Measurements from ENCODE around the gene WDR62. TPM values are rescaled to one million over a fixed set of nuclear protein-coding genes. Genes with fewer than 3 reads are reported as not detected.

WDR62 gene
- polyA plus RNA-seq, 1 donor from 2014 or later = 0.35 TPM

GRCh38 chr19:36046443-36047050 is 8.2 kb upstream of the WDR62 start:
- Histone ChIP-seq H3K9ac (ENCODE audit: low read length) (no peak overlapping the region), H3K9me3 (ENCODE audit: low read length) (no peaks in the 10 kb centered on the region), H3K27me3 (ENCODE audit: insufficient read depth, low read depth, low read length) (no peaks in the 10 kb centered on the region), H3K27ac (ENCODE audit: low read length) (no peak overlapping the region), H3F3A (ENCODE audit: insufficient read depth, low read length, poor library complexity, severe bottlenecking) (no peaks in the 10 kb centered on the region), H4K20me1 (ENCODE audit: insufficient read depth) (no peaks in the 10 kb centered on the region), H3K4me3 (ENCODE audit: low read length) (no peak overlapping the region), H3K4me2 (ENCODE audit: low read length) (no peak overlapping the region), H2AFZ (ENCODE audit: low read depth, low read length) (no peak overlapping the region), H3K36me3 (ENCODE audit: insufficient read depth, low read length) (no peaks in the 10 kb centered on the region), H3K9me2 (ENCODE audit: insufficient read depth, low read length) (no peaks in the 10 kb centered on the region), H3K79me2 (replicated peaks; ENCODE audit: insufficient read depth, low read length) (no peaks in the 10 kb centered on the region)
- TF ChIP-seq MXI1 (conservative IDR thresholded peaks at IDR 0.05; ENCODE audit: poor library complexity, severe bottlenecking) (no peak), TAF1 (IDR thresholded peaks at IDR 0.05; ENCODE audit: low read depth) (no peak), EP300 (conservative IDR thresholded peaks at IDR 0.05; ENCODE audit: poor library complexity, severe bottlenecking) (no peak)

- Histone ChIP-seq H3K9me3 (ENCODE audit: low read length) (no peaks in the 10 kb centered on the region), H3K9ac (ENCODE audit: low read length) (no peak overlapping the region), H2AFZ (ENCODE audit: low read depth, low read length) (no peak overlapping the region), H3K4me3 (ENCODE audit: low read length) (no peak overlapping the region), H3K79me2 (replicated peaks; ENCODE audit: insufficient read depth, low read length) (no peaks in the 10 kb centered on the region), H3F3A (ENCODE audit: insufficient read depth, low read length, poor library complexity, severe bottlenecking) (no peaks in the 10 kb centered on the region), H3K4me2 (ENCODE audit: low read length) (no peak overlapping the region), H3K9me2 (ENCODE audit: insufficient read depth, low read length) (no peaks in the 10 kb centered on the region), H4K20me1 (ENCODE audit: insufficient read depth) (no peaks in the 10 kb centered on the region), H3K27me3 (ENCODE audit: insufficient read depth, low read depth, low read length) (no peaks in the 10 kb centered on the region), H3K36me3 (ENCODE audit: insufficient read depth, low read length) (no peaks in the 10 kb centered on the region), H3K27ac (ENCODE audit: low read length) (no peak overlapping the region)
- TF ChIP-seq RAD21 (conservative IDR thresholded peaks at IDR 0.05) = no peak
- TF ChIP-seq TAF1 (IDR thresholded peaks at IDR 0.05; ENCODE audit: low read depth) = no peak
- no peak for TF ChIP-seq REST (IDR thresholded peaks at IDR 0.05; ENCODE audit: borderline replicate concordance)
- no peak for TF ChIP-seq MXI1 (conservative IDR thresholded peaks at IDR 0.05; ENCODE audit: poor library complexity, severe bottlenecking)
- TF ChIP-seq POLR2AphosphoS5 (IDR thresholded peaks at IDR 0.05) = no peak
- no peak for TF ChIP-seq SMC3 (conservative IDR thresholded peaks at IDR 0.05; ENCODE audit: poor library complexity)
- TF ChIP-seq EZH2 (IDR thresholded peaks at IDR 0.05; ENCODE audit: borderline replicate concordance, insufficient read depth, low read length, poor library complexity, severe bottlenecking) = no peak
- TF ChIP-seq EP300 (conservative IDR thresholded peaks at IDR 0.05; ENCODE audit: poor library complexity, severe bottlenecking) = no peak
- TF ChIP-seq CTCF (IDR thresholded peaks at IDR 0.05; ENCODE audit: poor library complexity, severe bottlenecking) = no peak
Measured at GRCh38 chr19:36047835-36048234, 6.9 kb upstream of the WDR62 start.

Data from neural cell (in vitro differentiated cells).